Stimulated activated CD4-positive, alpha-beta T cell treated with anti-CD3 and anti-CD28 coated beads, Interleukin-1b, Interleukin-23, amount 100 ng/mL, for 48 hours (primary cell): ENCODE results near the gene GPX4.

Experiments used
- DNase-seq: peaks from one replicate; pipeline ENCODE4 v3.0.0-alpha.2; 2020

GPX4 gene

DNA sequence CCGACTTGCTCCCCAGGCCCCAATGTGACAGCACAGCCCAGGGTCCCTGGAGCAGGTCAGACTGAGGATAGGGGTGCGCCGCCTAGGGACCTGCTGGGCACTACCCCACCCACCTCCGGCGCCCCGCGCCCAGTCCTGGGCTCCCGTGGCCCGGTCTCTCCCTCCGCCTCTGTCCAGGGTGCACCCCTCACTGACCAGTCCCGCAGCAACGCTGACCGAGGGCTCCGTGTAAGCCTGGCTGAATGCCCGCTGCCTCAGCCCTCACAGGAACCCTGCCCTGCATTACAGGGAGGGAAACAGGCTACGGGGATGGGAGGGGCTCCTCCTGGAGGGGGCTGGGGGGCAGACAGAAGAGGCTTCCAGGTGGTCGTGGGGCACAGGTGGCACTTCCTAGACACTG lies 31.7 kb downstream of the GPX4 start:
- no peak for DNase-seq

DNA sequence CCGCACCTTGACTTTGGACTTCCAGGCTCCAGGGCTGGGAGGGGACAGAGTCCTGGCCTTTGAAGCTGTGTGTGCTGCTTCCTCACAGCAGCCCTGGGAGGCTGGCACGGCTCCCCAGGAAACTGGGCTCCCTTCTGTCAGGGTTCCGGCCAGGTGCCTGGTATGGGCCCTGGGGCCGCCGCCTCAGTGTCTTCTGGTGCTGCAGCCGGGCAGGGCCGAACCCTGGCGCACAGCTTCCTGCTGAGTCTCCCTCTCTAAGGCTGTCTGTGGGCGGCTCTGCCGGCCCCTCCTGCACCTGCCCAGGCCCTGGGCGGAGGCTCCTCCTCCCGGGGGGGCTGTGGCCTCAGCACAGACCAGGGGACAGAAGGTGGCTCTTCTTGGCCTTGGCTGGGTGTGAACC lies 32.4 kb downstream of the GPX4 start:
- DNase-seq, result no peak

GRCh38 chr19:1136621-1137317 lies 33.0 kb downstream of the GPX4 start:
- DNase-seq, result no peak

GRCh38 chr19:1138121-1138520 lies 34.3 kb downstream of the GPX4 start:
- DNase-seq, result no peak

GRCh38 chr19:1139126-1139525 lies 35.3 kb downstream of the GPX4 start:
- DNase-seq, result no peak

GRCh38 chr19:1140272-1141027 lies 36.7 kb downstream of the GPX4 start:
- DNase-seq, result no peak

- no peak for DNase-seq
Observed at GRCh38 chr19:1141944-1142343, 38.1 kb downstream of the GPX4 start.

DNA sequence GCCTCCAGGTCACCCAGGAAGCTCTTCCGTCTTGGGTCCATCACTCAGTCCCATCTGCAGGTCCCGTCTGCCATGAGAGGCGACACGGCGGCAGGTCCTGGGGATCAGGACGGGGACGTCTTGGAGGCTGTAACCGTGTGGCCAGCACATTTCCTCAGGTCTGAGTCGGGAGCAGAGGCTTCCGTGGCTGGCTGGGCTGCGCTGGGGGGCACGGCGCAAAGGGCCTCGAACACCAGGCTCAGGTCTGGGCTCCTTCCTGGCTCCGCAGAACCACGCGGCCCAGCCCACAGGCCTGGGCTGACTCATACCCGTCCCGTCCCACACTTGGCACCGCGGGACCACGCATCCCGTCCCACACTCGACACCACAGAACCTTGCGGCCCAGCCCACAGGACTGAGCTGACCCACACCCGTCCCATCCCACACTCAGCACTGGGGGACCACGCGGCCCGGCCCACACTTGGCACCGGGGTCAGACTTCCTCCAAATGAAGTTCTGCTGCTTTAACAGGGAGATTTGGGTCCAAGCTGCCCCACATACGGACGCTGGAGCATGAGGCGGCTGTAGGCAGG lies 40.1 kb downstream of the GPX4 start:
- no peak for DNase-seq

DNA sequence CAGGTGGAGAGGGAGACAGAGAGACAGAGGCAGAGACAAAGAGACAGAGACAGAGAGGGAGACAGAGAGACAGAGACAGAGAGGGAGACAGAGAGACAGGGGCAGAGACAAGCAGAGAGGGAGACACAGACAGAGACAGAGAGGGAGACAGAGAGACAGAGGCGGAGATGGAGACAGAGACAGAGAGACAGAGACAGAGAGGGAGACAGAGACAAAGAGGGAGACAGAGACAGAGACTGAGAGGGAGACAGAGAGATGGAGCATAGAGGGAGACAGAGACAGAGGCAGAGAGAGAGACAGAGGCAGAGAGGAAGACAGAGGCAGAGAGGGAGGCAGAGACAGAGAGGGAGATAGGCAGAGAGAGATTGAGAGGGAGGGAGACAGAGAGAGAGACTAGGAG lies 40.9 kb downstream of the GPX4 start:
- no peak for DNase-seq

- no peak for DNase-seq
Observed at GRCh38 chr19:1145635-1146411, 42.0 kb downstream of the GPX4 start.

GRCh38 chr19:1146412-1146699 lies 42.6 kb downstream of the GPX4 start:
- DNase-seq, result no peak

- DNase-seq, result no peak
Observed at GRCh38 chr19:1146858-1147780, 43.3 kb downstream of the GPX4 start.

DNA sequence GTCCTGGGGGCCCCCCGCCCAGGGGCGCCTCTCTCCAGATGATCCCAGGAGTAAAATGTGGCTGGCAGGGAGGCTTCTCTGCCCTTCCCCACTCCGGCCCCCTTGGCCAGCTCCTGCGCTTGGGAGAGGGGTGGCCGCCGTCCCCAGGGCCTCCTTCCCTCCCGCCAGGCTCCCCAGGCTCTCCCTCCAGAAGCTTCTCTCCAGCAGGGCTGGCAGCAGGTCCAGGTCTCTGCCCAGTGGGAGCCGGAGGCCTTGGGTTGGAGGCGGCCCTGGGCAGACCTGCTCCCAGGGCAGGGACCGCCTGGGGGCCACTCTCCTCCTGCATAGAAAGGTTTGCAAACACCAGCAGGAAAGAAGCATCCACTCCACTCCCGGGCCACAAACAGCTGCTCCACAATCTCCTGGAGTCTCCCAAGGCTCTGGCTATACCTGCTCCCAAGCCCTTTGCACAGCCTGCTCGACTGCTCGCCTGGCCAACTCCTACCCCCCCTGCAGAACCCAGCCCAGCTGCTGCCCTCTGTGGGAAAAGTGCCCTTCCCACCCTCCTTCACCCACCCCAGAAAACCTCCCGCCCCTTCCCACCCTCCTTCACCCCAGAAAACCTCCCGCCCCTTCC lies 44.2 kb downstream of the GPX4 start:
- DNase-seq, result no peak

DNA sequence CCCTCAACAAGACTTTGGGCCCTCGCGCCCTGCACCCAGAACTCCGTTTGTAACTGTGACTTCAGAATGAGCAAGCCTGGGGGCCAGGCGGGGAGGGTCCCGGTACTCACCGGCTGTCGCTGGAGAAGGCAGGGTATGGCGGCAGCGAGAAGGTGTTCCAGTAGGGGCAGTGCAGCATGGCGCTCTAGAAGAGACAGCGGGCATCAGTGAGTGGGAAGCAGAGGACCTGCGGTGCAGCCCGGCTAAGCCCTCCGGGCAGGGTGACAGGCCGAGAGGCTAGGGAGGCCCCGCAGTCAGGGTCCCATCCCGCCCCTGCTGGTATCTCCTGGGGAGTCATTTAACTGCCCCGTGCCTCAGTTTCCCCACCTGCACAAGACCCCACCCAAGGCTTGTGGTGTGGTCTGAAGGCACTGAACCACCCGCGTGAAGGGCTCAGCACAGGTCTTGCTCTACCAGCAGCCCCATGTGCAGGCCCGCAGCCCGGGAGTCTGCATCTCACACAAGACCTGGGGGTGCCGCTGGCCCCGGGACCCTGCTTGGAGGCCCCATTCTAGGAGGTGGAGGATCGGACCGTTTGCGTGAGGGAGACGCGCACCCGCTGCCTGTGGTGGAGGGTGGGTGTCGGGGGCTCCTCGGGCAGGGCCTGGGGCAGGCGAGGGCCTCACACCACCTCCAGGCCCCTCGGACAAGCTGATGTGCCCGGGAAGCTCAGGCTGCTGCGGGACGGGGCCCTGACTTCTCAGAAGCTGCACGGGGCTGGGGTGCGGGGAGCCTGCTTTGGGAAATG lies 45.7 kb downstream of the GPX4 start:
- DNase-seq, result no peak

GRCh38 chr19:1150333-1151036 lies 46.7 kb downstream of the GPX4 start:
- no peak for DNase-seq

- DNase-seq, result no peak
Observed at GRCh38 chr19:1151037-1151724, 47.4 kb downstream of the GPX4 start.

GRCh38 chr19:1151917-1152587 lies 48.3 kb downstream of the GPX4 start:
- no peak for DNase-seq

- DNase-seq, result no peak
Observed at GRCh38 chr19:1153891-1154730, 50.3 kb downstream of the GPX4 start.
